ENCODE data around the gene ASNS. TPM values are rescaled to one million over a fixed set of nuclear protein-coding genes. Genes with fewer than 3 reads are reported as not detected.

ASNS gene
- total and polyA plus RNA-seq, 10 of the 15 experiments (the other 5 are each of a cell fraction or from before 2014, with no cell fraction given): 33.1 to 105 (median 67.4) TPM

GRCh38 chr7:97857544-97857943 lies 14.7 kb downstream of the ASNS start:
- H3K27me3 ChIP-seq (replicated peaks in 1 of 2; ENCODE audit: control insufficient read depth in 2 of 2, insufficient read depth in 2 of 2, low read length in 1 of 2): no peaks in the 10 kb centered on the region
- H3K79me2 ChIP-seq (ENCODE audit: control insufficient read depth, insufficient read depth, low read length): no peaks in the 10 kb centered on the region
- ChIA-PET SMC1A (ENCODE audit: uncharacterized antibody, unreplicated experiment) (interaction anchor here (1.4 kb wide), 1 partner anchor 358 kb away, joined by 4 read pairs; no protein-coding TSS in a partner anchor), POLR2A (no interaction called here), CTCF (interaction anchor here (1.3 kb wide), 1 partner anchor 21 kb away, joined by 3 read pairs; no protein-coding TSS in a partner anchor), RAD21 (ENCODE audit: unreplicated experiment) (no interaction called here)
- BruUV-seq (replicated peaks): no TSS peak
- no peak for DNase-seq (ENCODE audit: low read depth, low spot score)
- H3K9ac ChIP-seq (ENCODE audit: control insufficient read depth, insufficient read depth, low read length): no peak overlapping the region
- H3K4me3 ChIP-seq: no peak overlapping the region
- FAIRE-seq: no peak
- no peak overlapping the region for H3K27ac ChIP-seq (ENCODE audit: control insufficient read depth, insufficient read depth)
- ATAC-seq: no peak
- H3K4me2 ChIP-seq (ENCODE audit: control insufficient read depth, insufficient read depth): no peak overlapping the region
- H3K36me3 ChIP-seq (ENCODE audit: control insufficient read depth in 2 of 2, insufficient read depth in 2 of 2, low read length in 1 of 2): peaks cover 0 to 8% of the 10 kb centered on the region in 2 experiments; a peak in 2 of 4 replicates
- H3K4me1 ChIP-seq (ENCODE audit: control insufficient read depth, insufficient read depth, low read length): no peaks in the 10 kb centered on the region
- in situ Hi-C loops (cut with MboI) (no loop called here), intact Hi-C loops (cut with micrococcal nuclease; ENCODE audit: unreplicated experiment) (no loop called here)
- no peaks in the 10 kb centered on the region for H3K9me3 ChIP-seq (replicated peaks; ENCODE audit: control insufficient read depth, insufficient read depth, low read length)
- no peak overlapping the region for H2AFZ ChIP-seq (ENCODE audit: control insufficient read depth, low read depth, low read length)
- no peaks in the 10 kb centered on the region for H4K20me1 ChIP-seq (ENCODE audit: control insufficient read depth, insufficient read depth)
- no peak for TF ChIP-seq EP300 (IDR thresholded peaks at IDR 0.05; ENCODE audit: borderline replicate concordance in 1 of 2, control insufficient read depth in 1 of 2, low read depth in 2 of 2, low read length in 2 of 2)
- TF ChIP-seq SMAD5 (IDR thresholded peaks at IDR 0.05; ENCODE audit: low read depth): no peak
- TF ChIP-seq SMC3 (IDR thresholded peaks at IDR 0.05; ENCODE audit: borderline replicate concordance, low read length): no peak
- no peak for TF ChIP-seq POLR2AphosphoS5 (IDR thresholded peaks at IDR 0.05; ENCODE audit: low read length)
- TF ChIP-seq IRF3 (IDR thresholded peaks at IDR 0.05): no peak
- TF ChIP-seq MTA2 (IDR thresholded peaks at IDR 0.05; ENCODE audit: low read depth): no peak
- TF ChIP-seq BHLHE40 (IDR thresholded peaks at IDR 0.05; ENCODE audit: borderline replicate concordance in 1 of 2, low read depth in 2 of 2, low read length in 1 of 2): no peak
- no peak for TF ChIP-seq MAX (IDR thresholded peaks at IDR 0.05; ENCODE audit: low read depth, low read length)
- no peak for TF ChIP-seq PKNOX1 (IDR thresholded peaks at IDR 0.05)
- TF ChIP-seq WRNIP1 (IDR thresholded peaks at IDR 0.05; ENCODE audit: borderline replicate concordance, low read depth, low read length): no peak
- no peak for TF ChIP-seq ETV6 (conservative IDR thresholded peaks at IDR 0.05 in 1 of 2, IDR thresholded peaks at IDR 0.05 in 1 of 2; ENCODE audit: borderline replicate concordance in 1 of 2, low read depth in 1 of 2)
- TF ChIP-seq CHD1 (IDR thresholded peaks at IDR 0.05; ENCODE audit: low read depth, low read length): no peak
- no peak for TF ChIP-seq ELK1 (IDR thresholded peaks at IDR 0.05; ENCODE audit: low read depth, low read length)
- TF ChIP-seq NFYB (IDR thresholded peaks at IDR 0.05; ENCODE audit: insufficient read depth, low read depth, low read length): no peak
- WGBS (ENCODE audit: insufficient coverage, insufficient replicate concordance, low lambda C conversion rate, missing lambda C conversion rate): 98% methylated on average over 4 of the region's 5 CpGs

Data from GM12878 (cell line).